ENCODE measurements around the gene CHST15.

CHST15 gene

DNA sequence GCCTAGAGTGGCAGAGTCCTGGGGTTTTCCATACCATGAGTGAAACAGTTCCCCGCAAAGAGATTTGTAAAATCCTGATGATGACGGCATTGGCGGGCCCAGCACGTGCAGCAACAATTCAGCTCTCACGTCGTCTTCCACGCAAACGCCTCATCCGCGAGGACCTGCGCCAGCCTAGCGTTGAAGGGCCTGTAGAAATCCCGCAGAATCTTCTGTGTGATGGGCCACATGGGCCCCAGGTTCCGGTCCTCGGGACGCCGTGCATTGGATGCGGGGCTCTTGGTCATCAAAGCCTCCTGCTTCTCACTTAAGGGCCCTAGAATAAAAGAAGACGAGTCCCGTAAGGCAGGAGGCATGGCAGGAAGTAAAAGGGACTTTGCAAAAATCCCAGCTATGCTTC, 83.4 kb downstream of the CHST15 start:
- no peak for DNase-seq (ENCODE audit: low read depth)
- no peak overlapping the region for H3K4me3 ChIP-seq (ENCODE audit: low read length)
- no peak for TF ChIP-seq CTCF (conservative IDR thresholded peaks at IDR 0.05; ENCODE audit: low read length)

- no peak for DNase-seq (ENCODE audit: low read depth)
- no peak overlapping the region for H3K4me3 ChIP-seq (ENCODE audit: low read length)
- no peak for TF ChIP-seq CTCF (conservative IDR thresholded peaks at IDR 0.05; ENCODE audit: low read length)
These were observed 84.0 kb downstream of the CHST15 start for GRCh38 chr10:124009231-124010015.

DNA sequence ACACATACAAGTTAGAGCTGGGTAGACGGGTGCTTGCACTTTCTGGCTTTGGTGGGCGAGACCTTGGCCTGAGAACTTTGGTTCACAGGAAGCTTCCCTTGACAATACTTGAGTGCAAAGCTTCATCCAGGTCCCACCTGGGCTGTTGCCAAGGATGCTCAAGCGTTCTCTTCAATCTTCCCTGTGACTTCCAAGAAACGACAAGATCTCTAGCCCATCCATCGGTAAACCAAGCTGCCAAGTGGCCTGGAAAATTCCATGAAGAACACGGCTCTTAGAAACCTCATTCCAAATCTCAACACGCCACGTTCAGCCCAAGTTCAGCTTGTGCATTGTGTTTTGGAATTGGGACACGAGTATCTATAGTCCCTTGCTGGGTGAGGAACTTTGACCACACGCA, 84.7 kb downstream of the CHST15 start:
- H3K4me3 ChIP-seq (ENCODE audit: low read length) = no peak overlapping the region
- no peak for DNase-seq (ENCODE audit: low read depth)
- TF ChIP-seq CTCF (conservative IDR thresholded peaks at IDR 0.05; ENCODE audit: low read length) = no peak

DNA sequence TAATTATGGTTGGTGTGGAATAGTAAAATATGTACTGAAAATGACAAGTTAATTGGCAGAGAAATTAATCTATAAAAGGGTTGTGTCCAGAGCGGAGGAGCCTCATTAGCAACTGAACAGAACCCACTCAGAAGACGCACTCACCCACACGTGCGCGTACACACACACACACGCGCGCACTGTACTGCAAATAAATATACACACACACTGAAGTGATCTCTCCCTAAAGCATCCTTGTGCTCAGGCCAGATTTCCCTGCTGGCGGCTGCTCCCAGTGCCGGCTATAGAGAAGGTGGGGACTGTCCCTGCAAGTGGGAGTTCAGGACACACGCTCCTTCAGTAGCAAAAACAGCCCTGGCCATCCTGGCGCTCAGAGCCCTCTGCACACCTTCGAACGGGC, 85.2 kb downstream of the CHST15 start:
- no peak overlapping the region for H3K4me3 ChIP-seq (ENCODE audit: low read length)
- no peak for DNase-seq (ENCODE audit: low read depth)
- no peak for TF ChIP-seq CTCF (conservative IDR thresholded peaks at IDR 0.05; ENCODE audit: low read length)

DNA sequence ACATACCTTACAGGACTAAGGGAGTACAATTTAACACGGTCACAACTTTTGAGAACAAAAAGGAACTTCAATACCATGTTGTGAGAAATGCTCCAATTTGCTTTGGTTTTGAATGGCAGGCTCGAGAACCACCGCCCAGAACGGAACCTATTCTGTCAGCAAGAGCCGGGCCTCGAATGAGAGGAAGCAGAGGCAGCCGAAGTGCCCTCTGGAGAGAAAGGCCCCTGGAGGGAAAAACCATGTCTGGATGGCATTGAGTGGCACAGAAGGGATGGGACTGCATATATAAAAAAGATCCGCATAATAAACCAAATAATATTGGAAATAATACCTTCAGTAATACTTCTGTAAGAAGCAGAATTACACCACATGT, 85.6 kb downstream of the CHST15 start:
- no peak for DNase-seq (ENCODE audit: low read depth)
- no peak overlapping the region for H3K4me3 ChIP-seq (ENCODE audit: low read length)
- TF ChIP-seq CTCF (conservative IDR thresholded peaks at IDR 0.05; ENCODE audit: low read length) = no peak

- DNase-seq (ENCODE audit: low read depth) = no peak
- no peak for TF ChIP-seq CTCF (conservative IDR thresholded peaks at IDR 0.05; ENCODE audit: low read length)
- H3K4me3 ChIP-seq (ENCODE audit: low read length) = no peak overlapping the region
These were observed 86.2 kb downstream of the CHST15 start for GRCh38 chr10:124007102-124007772.

GRCh38 chr10:124006526-124006925, 86.9 kb downstream of the CHST15 start:
- TF ChIP-seq CTCF (conservative IDR thresholded peaks at IDR 0.05; ENCODE audit: low read length) = no peak
- H3K4me3 ChIP-seq (ENCODE audit: low read length) = no peak overlapping the region
- DNase-seq (ENCODE audit: low read depth) = no peak
